T-helper 9 cell (primary cell): ENCODE data around the gene FOXP1.

ENCODE experiments used
- DNase-seq: peaks from one replicate; pipeline ENCODE4 v3.0.0-alpha.2; 2020
- total RNA-seq, 2 donors: gene quantifications; one replicate each; lab custom pipeline; 2026; lab: John Stamatoyannopoulos, UW

The FOXP1 gene
- 137 to 271 reads per million in 2 donors for total RNA-seq

DNA sequence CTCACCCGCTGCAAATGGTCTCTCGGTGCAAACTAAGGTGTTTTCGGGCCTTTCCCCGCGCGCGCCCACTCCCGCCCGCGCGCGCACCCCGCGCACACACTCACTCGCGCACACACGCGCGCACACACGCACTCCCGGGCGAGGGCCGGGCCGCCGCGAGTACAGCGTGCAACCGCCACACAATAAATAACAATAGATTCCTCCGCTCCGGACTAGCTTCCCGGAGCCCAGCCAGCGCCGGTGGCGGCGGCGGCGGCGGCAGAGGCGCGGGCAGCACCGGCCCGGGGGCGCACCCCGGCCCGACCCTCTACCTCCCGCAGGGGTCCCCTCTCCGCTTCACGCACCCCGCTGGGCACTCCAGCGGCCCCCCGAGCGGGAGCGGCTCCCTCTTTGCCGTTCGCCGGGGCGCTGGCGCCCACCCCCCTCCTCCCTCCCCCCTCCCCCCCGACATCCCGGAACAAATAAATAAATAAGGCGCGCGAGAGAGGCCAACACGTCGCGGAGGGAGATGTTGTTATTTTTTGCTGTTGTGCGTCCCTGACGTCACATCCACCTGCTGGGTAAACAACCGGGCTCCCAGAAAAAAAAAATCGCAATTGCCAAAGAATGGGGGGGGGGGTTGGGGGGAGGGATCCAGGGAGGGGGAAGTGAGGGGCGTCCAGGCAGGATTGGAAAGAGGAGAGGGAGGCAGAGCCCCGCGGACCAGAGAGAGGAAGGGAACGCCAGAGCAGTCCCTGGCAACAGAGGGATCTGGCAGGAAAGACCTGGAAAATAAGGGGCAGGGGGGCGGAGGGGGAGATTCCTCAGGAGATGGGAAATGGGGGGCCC is at the start of gene FOXP1:
Gene FOXP1, minus strand, starts transcription at position 163 of the 828 bp plus-strand sequence. CDS start 385,347 bp downstream, outside the sequence.
- peak; percentile 53 for DNase-seq

DNA sequence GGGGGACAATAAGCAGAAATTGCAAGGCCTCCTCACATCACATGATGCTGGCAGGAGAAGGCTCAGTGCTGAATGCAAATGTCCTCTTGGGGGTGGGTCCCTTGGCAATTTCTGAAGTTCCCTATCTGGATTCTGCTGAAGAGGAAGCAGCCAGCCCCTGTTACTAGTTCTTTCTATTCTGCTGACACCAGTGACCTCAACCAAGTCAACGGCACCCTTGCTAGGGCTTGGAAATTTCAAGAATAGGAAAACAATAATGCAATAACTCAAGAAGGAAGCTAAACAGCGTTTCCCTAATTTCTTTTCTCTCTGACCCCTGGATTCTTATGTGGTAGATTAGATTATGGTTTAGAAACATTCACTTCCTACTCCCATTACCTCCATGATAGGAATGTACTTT is 46.2 kb upstream of the FOXP1 start:
- no peak for DNase-seq

DNA sequence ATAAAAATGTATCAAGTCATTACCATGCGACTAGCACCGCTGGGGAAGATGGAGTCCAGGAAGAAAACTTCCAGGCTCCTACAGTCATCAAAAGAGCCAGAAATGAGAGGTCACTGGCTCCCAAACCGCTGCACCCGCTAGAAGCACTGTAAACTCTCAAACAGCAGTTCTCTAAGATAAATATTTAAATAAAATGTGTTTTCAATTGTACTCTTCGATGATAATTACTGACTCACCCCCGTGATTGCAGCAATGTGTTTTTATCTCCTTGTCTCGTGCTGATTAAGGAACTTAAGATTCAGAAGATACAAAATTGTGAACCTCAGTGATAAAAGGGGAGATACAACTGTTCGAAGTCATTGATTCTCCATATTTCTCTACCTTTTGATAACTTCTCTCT is 45.8 kb upstream of the FOXP1 start:
- DNase-seq, result no peak

DNA sequence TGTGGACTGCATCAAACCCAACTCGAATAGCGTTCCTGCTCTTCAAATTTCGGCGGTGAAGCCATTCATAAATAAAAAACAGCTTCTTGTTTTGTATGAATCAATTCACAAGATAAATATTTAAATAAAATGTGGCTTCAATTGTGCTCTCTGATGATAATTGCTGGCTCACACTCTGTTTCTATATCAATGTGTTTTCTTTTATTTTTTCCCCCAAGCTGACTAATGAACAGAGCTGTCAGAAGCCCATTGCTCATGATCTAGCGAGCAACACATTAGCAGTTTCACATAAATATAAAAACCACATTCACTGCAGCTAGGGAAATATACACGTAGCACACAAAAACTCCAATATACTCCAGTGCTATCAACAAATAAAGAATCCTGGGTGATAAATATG is 45.0 kb upstream of the FOXP1 start:
- DNase-seq, result no peak

DNA sequence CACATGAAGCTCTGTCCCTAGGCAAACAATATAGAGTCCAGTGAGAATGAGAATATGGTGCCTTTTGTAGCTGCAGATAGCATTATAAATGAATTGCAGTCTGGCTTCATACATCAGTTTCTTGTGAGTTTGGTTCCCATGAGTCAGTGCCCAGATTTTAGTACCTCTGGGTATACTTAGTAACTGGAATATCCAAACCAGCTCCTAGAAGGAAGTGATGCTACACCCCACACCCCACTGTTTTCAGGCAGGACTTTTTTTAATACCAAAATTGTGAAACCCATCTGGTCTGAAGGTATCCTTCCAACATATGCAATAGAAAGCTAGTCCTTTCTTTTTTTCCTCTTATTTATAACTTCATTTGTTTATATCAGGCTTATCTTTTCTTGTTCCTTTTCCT is 42.1 kb upstream of the FOXP1 start:
- DNase-seq, result no peak

DNA sequence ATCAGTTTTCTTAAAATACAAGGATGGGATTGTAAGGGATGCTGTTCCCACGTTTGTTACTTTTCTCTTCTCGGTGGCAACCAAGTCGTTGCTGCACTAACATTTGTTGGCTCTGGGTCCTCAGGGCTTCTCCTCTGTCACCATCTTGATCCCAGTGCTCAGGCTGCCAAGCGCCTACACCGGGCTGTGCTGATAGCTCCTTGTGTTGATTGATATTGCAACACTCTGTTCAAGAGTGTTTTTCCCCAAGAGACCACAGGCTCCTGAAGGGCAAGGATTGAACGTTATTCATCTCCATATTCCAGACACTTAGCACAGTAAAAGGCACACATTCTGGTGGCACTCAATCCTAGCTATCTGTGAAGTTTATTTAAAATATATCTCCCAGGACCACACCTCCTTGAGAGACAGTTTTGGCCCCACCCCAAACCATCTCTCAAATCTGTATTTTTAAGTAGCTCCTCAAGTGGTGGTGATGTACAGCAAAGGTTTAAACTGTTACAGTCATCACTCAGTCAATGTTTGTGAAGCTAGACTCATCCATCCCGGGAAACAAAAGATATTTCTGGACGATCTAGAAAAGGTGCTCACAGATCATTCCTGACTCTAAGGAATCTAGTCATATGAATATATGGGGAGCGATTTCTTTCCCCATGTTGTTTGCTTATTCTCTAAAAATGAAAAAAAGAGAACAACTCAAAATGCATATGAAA is 38.5 kb upstream of the FOXP1 start:
- DNase-seq, result no peak

DNA sequence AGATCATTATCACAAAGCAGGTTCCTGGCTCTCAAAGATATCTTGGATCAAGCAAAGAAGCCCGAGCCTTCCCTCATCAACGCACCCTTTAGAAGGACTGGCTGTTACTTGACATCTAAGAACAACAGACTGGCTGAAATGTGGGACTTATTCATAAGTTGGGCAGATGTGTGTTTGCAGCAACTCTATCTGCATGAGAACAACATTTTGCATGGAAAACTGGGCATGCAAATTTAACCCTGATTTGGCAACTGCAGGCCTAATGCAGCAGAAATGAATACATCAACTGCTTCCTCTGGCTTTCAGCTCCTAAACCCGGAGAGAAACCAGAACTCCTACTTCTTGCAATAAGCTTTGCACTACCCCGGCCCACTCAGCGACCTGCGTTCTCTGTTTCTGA is 35.0 kb upstream of the FOXP1 start:
- no peak for DNase-seq

DNA sequence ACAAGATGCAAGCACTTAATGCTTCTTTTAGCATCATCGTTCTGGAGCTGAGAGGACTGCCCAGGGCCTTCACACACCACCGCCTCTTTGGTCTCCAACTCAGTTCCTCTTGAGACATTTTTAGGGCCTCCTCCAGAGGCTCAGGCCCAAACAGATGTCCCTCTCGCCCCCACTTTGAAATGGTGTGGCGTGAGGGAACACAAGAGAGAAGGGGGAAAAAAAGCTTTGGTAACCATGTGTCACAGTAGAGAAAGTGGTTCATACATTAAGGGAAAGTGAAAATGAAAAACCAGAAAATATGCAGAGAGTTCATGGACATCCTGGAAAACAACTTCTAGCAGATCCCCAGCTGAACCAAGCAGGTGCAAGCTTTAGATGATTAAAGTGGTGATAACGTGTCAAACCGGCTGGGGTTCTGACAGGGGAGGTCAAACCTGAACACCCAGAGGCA is 33.1 kb upstream of the FOXP1 start:
- DNase-seq, result no peak

DNA sequence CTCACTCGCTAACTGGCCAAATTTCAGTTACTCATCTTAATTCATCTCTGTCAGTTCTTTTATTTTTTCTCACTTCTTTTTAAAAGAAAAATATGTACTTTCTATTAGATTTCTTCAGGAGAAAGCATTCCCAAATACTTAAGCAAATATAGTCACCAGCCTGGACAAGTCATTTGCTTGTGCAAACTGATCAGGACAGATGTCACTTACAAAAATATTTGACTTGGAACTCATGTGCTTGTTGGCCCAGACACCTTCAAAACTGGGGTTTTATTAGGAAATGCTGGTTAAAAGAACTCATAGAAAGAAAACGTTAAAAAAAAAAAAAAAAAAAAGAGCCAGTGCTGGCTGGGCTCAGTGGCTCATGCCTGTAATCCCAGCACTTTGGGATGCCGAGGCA is 31.3 kb upstream of the FOXP1 start:
- no peak for DNase-seq

DNA sequence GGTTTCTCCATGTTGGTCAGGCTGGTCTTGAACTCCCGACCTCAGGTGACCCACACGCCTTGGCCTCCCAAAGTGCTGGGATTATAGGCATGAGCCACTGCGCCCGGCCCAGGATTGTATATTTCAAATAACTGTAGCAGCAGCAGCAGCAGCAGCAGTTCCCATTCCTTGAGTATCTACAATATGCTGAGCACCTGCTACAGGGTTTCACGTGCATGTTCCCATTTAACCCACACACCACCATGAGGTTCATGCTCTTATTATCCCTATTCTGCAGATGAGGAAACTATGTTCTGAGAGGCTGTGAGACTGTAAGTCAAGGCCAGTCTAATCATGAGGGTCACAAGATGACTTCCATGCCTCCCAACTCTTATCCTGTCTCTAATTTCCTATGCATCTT is 30.9 kb upstream of the FOXP1 start:
- no peak for DNase-seq

DNA sequence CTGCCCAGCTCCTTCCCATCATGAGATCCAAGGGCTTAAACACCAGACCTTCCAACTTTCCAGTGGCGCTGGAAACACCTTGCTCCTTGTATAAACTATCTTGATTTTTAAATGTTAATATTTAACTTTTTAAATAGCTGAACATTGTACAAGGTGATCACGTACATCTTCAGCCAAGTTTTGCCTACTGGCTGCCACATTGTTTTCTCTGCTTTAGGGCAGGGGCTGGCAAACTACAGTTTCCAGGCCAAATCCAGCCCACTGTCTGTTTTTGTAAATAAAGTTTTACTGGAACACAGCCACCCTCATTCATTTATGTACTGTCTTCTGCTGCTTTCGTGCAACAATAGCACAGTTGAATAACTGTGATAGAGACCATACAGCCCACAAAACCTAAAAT is 27.6 kb upstream of the FOXP1 start:
- no peak for DNase-seq

DNA sequence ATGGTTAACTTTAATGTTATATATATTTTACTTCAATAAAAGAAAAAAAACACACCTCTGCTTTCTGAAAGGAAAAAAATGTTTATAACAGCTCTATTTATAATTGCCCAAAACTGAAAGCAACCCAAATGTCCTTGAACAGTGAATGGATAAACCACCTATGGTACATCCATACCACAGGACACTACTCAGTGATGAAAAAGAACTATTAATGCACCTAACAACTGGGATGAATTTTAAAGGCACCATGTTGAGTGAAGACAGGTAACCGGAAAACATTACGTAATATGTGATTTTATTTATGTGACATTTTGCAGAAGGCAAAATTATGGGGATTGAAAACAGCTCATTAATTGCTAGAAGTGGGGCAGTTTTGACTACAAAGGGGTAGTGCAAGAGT is 23.8 kb upstream of the FOXP1 start:
- DNase-seq, result no peak

DNA sequence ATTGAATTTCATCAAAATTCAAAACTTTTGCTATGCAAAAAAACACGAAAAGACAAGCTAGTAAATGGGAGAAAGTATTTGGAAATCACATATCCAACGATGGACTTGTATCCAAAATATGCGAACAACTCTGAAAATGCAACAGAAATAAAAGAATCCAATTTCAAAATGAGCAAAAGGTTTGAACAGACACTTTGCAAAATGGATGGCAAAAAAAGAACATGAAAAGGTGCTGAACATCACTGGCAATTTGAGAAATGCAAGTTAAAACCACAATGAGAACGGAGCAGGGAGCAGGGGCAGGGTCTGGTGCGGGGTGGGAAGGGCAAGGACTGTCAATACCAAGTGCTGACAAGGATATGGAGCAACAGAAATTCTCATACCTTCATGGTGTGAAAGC is 23.1 kb upstream of the FOXP1 start:
- no peak for DNase-seq

DNA sequence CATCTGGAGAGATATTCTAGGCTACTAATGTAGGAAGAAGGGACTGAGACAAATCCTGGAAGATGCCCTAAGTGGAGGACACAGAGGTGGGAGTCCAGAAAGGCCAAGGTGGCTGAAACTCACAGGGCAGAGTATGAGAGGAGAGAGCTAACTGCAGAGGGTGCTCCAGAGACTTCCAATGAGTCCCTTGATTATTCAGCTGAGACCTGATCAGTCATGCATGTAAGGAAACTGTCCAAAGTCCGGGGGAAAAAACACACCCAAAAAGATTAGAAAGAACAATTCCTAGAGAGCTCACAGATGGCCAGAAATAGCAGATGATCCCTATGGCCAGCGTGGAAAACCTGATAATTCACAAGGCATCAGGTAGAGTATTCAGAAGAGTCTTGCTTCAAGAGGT is 18.7 kb upstream of the FOXP1 start:
- no peak for DNase-seq

DNA sequence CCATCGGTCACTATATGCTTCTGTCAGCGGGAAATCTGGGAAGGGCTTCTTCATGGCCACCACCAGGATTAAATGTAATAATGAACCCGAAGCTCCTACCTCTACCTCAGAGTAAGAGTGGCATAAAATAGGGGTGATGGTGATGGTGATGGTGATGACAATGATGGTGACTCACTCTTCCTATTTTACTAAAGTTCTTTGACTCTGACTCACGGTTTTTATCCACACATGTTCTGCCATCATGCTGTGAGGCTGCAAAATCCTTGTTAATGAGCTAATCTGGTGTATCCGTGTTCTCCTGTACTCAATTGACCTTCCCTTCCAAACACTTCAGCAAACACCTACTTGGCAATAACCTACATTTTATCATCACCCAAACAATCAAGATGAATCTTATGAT is 18.3 kb upstream of the FOXP1 start:
- DNase-seq, result no peak

DNA sequence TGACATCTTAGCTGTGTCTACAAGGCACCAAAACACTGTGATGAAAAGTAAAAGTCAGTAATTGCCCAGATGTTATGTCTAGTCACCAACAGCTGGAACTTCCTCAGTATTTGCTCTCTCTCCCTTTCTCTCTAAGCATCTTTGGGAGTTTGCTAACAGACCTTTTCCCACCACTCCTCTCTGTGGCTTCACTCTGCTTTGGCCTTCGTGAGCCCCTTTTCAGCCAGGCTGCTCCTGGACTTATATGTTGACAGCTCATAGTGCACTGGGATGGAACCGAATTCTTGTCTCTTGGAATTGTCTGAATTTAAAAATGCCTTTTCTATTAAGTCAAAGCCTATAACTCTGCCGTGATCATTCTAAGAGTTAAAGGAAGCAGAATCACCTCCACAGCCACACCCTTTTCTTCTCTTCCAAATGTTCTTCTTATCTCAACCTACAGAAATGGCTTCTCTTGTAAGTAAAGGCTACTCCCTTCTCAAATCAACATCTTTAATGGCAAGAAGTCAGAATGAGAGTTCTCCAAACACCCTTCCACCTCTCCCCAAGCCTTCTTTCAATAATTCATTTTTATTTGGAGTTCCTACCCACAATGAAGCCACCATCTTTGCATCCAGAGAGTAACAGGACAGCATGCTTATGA is 17.2 kb upstream of the FOXP1 start:
- DNase-seq, result no peak

DNA sequence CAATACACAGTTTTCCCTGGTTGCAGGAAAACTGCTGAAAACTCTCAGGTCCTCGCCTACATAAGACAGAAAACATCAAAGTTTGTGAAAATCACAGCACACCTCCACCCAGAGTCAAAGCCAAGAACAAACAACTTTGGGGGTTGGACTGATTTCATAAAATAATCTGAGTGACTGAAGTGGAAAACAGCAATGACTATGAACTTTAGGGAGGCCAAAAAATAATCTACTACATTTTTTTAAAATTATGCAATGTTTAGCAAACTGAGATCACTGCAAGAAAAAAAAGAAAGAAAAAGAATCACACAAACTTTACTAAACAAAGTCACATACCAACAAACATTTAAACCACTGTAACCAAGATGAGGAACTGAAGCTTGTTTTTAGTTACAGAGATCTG is 15.9 kb upstream of the FOXP1 start:
- no peak for DNase-seq

DNA sequence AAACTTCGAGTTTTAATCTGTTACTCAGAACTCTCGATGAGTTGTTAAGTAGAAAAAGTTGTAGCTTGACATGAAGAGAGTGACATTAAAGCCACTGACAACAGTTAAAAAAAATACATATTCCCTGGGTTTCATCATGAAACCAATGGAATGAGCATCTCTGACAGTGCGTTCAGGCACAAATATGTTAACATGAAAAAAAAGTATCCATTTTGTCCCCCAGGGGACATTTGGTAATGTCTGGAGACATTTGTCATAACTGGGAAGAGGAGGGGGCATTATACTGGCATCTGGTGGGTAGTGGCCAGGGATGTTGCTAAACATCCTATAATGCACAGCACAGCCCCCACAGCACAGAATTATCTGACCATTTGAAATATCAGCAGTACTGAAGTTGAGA is 14.8 kb upstream of the FOXP1 start:
- no peak for DNase-seq

DNA sequence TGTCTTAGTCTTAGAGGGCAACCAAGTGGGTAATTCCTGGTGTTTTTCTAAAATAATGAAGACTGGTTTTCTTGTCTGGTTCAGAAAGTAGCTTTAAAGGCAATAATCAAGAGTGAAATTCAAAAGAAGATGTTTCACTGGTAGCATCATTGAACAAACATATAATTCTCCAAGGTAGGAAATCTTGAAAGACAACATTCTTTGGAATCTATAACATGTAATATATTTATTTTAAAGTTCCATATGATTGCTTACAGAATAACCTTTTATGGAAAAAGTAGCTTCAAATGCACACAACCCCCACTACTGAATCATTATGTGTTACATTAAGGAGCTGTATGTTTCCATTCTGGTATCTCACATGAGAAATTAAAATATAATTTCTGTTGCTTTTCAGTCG is 13.8 kb upstream of the FOXP1 start:
- no peak for DNase-seq

DNA sequence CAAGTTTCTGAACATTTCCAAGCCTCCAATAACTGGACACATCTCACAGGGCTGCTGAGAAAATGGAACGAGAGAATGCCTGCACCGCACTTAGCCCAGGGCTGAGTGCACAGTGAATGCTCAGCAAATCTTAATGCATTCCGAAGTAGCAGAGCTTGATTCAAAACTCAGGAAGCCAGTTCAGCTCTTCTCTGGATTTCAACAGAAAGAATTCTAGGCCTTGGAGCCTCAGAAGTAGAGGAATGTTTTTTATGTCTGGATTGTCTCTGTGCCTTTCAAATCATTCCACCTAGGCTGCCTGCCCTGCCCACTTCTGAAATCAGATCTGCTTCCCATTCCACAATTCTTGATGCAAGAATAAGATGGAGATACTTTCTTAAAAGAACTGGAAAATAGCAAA is 9.6 kb upstream of the FOXP1 start:
- DNase-seq, result no peak

DNA sequence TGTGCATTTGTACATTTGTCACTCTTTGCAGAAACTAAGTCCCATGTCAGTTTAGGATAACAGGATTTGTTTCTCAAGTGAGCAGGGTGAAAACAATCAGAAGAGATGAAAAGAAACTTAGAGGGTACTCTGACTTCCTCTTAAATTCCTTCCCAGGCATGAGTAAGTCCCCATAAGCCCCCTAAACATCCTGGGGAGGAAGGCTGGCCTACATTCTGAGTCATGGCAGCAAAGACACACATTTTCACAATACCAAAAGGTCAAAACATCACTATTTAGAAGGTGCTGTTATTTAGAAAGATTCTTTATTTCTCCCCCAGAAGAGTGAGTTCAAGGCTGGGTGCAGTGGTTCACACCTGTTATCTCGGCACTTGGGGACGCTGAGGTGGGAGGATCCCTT is 7.6 kb upstream of the FOXP1 start:
- DNase-seq, result no peak

DNA sequence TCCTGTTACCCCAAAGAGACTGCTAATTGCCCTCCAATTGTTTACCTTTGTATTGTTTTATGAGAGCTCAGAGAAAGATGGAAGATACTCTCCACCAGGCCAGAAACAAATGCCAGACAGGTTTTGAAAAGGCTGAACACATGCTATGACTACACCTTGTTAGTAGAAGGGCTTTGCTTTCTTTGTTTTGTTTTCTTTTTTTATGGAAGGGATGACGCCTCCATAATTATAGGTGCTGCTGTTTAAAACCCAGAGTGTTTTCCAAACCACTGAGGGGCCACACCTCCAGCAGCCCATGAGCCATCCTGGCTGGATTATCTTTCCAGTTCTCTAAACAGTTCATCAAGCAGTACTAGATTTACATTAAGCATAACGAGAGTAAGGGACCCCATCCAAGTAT is 5.6 kb upstream of the FOXP1 start:
- no peak for DNase-seq

DNA sequence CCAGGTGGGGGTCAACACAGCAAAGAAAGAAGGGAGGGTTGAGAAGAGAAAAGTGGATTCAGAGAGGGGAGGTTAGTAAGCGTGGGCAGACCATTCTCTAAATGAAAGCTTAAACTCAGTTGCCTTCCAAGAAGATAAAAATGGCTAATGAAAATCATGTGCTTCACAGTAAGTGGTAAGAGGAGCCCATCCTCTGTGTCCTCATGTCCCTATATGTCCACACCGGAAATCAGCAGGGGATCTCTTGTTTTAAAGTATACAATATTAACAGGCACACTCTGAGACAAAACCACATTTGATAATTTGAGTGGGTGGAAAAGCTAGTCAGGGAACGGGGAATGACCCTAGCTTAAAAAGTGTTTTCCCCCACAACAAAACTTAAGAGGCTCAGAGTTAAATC is 4.4 kb upstream of the FOXP1 start:
- DNase-seq, result no peak

DNA sequence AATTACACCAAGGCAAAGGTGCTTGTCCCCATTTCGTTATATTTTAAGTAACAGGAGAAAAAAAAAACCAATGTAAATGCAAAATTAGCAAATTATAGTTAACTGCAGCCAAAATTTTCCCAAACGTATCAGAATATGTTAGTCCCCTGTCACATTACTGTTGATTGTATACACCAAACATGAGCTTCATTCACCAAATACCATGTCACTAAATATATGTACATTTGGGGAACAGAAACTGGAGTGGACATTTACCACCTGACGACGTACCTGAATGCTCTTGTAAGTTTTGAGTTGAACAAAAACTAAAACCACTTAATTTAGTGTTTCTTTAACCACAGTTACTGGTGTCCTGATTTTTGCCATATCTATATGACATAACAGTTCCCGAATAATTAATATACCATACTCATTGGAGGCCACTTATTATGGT is 3.3 kb upstream of the FOXP1 start:
- no peak for DNase-seq
